GM12878 (cell line): ENCODE data around the gene CCR5. TPM values are rescaled to one million over a fixed set of nuclear protein-coding genes. Genes with fewer than 3 reads are reported as not detected.
"Not testable (repeated sequence)": the region's sequence is repeated elsewhere in the genome, so short reads cannot be mapped to it uniquely, and the experiment has no call there.

Experiments used
- ATAC-seq: fragments of 200-7000 bp; cut with Tn5 transposase; 3 replicates; pipeline ENCODE4 v1.9.1; 2020; ENCODE audit warnings: mild to moderate bottlenecking, moderate library complexity
- BruUV-seq: library from RNA; stranded (reverse); fragments of 400-500 nt; replicated peaks from 2 replicates; lab custom pipeline; 2021; lab: Mats Ljungman, UMichigan
- CTCF ChIA-PET: fragments of 300-600 bp; sonication (Branson Sonifier 250); formaldehyde crosslinking; extraction: SDS; loops from one replicate; lab custom pipeline; 2021; ENCODE audit warnings: inconsistent platforms; lab: Yijun Ruan, JAX
- POLR2A ChIA-PET: fragments of 350-600 bp; formaldehyde crosslinking; extraction: SDS; loops from one replicate; lab custom pipeline; 2021; ENCODE audit warnings: inconsistent platforms; lab: Charles Lee
- RAD21 ChIA-PET: fragments of 300-600 bp; sonication (Branson Sonifier 250); formaldehyde crosslinking; loops from one replicate; lab custom pipeline; 2023; ENCODE audit warnings: antibody characterized with exemption; ENCODE audit not compliant: unreplicated experiment; lab: Charles Lee
- SMC1A ChIA-PET: fragments of 300-600 bp; sonication (Branson Sonifier 250); formaldehyde crosslinking; loops from one replicate; lab custom pipeline; 2023; ENCODE audit not compliant: unreplicated experiment, uncharacterized antibody; lab: Charles Lee
- DNase-seq: peaks from one replicate; pipeline ENCODE4 v3.0.0-alpha.2; 2011; ENCODE audit warnings: low read depth, low spot score
- FAIRE-seq: peaks from 3 replicates; lab custom pipeline; 2011; peaks lifted over from hg19 to GRCh38; lab: Jason Lieb, UNC
- H2AFZ ChIP-seq: 2 replicates; pipeline ENCODE4 v1.6.0; 2011; ENCODE audit warnings: low read depth, low read length, control low read depth; ENCODE audit not compliant: control insufficient read depth
- H3K27ac ChIP-seq: 2 replicates; pipeline ENCODE4 v1.5.1; 2011; ENCODE audit warnings: control low read depth; ENCODE audit not compliant: control insufficient read depth, insufficient read depth
- H3K27me3 ChIP-seq, 2 experiments: replicated peaks in 1 of 2; 2 replicates each; pipeline versions ENCODE4 v1.6.0 to v1.6.1; 2011; ENCODE audit warnings: low read length in 1 of 2; ENCODE audit not compliant: control insufficient read depth in 2 of 2, insufficient read depth in 2 of 2
- H3K36me3 ChIP-seq, 2 experiments: 2 replicates each; pipeline ENCODE4 v1.5.1; 2011; ENCODE audit warnings: low read length in 1 of 2; ENCODE audit not compliant: control insufficient read depth in 2 of 2, insufficient read depth in 2 of 2
- H3K4me1 ChIP-seq: 2 replicates; pipeline ENCODE4 v1.6.1; 2011; ENCODE audit warnings: mild to moderate bottlenecking, low read length, moderate library complexity, mixed read lengths; ENCODE audit not compliant: control insufficient read depth, insufficient read depth
- H3K4me2 ChIP-seq: 2 replicates; pipeline ENCODE4 v1.6.0; 2011; ENCODE audit warnings: control low read depth; ENCODE audit not compliant: control insufficient read depth, insufficient read depth
- H3K4me3 ChIP-seq: fragments of 200-600 bp; sonication (generic); 2 replicates; pipeline ENCODE4 v1.5.1; 2016
- H3K79me2 ChIP-seq: 2 replicates; pipeline ENCODE4 v1.6.0; 2011; ENCODE audit warnings: low read length; ENCODE audit not compliant: control insufficient read depth, insufficient read depth
- H3K9ac ChIP-seq: 2 replicates; pipeline ENCODE4 v1.8.0; 2011; ENCODE audit warnings: low read length, control low read depth, mixed read lengths; ENCODE audit not compliant: control insufficient read depth, insufficient read depth
- H3K9me3 ChIP-seq: replicated peaks from 3 replicates; pipeline ENCODE4 v1.5.1; 2011; ENCODE audit warnings: mild to moderate bottlenecking, low read length; ENCODE audit not compliant: control insufficient read depth, insufficient read depth
- H4K20me1 ChIP-seq: 2 replicates; pipeline ENCODE4 v1.6.0; 2011; ENCODE audit not compliant: control insufficient read depth, insufficient read depth
- CREM ChIP-seq: IDR thresholded peaks from 2 replicates; pipeline ENCODE4 v1.6.1; 2014; ENCODE audit warnings: antibody characterized with exemption, low read depth
- SIN3A ChIP-seq: IDR thresholded peaks from 2 replicates; pipeline ENCODE4 v1.6.1; 2012; ENCODE audit warnings: low read depth, low read length, improper control_type of control experiment
- USF1 ChIP-seq: IDR thresholded peaks from 2 replicates; pipeline ENCODE4 v1.6.1; 2011; ENCODE audit warnings: borderline replicate concordance, low read depth, mild to moderate bottlenecking, moderate library complexity, mixed read lengths, low read length; ENCODE audit not compliant: insufficient read depth; ENCODE audit errors: extremely low read length
- ZNF207 ChIP-seq: fragments of 450-650 bp; IDR thresholded peaks from 2 replicates; pipeline ENCODE4 v1.6.1; 2014; ENCODE audit warnings: antibody characterized with exemption, mild to moderate bottlenecking, borderline replicate concordance
- ZNF592 ChIP-seq: fragments of 450-650 bp; IDR thresholded peaks from 2 replicates; pipeline ENCODE4 v1.6.1; 2017; ENCODE audit warnings: mild to moderate bottlenecking, moderate library complexity
- WGBS: methylation state at CpG from one replicate; pipeline ENCODE4 v1.1.6; 2016; ENCODE audit warnings: low lambda C conversion rate; ENCODE audit not compliant: insufficient replicate concordance, insufficient coverage; ENCODE audit errors: missing lambda C conversion rate; 5-methylcytosine and 5-hydroxymethylcytosine counted together
- in situ Hi-C: fragments of 300-500 bp; cut with MboI; formaldehyde crosslinking; loops from 9 replicates; pipeline ENCODE4 v1.14.3; 2018; ENCODE audit warnings: mixed read lengths
- intact Hi-C: fragments of 100-400 bp; cut with micrococcal nuclease; formaldehyde crosslinking; loops from one replicate; pipeline ENCODE4 v1.14.2; 2022; ENCODE audit not compliant: unreplicated experiment
- polyA plus RNA-seq, 11 experiments: library from polyadenylated mRNA; depleted of rRNA in 4 of 11; unstranded in 6 of 11; stranded (reverse) in 5 of 11; fragments of >200 nt; fragmentation: Nextera tagmentation in 4 of 11; fragmentation: Illumina TruSeq in 1 of 11; extraction: Ambion mirVana in 4 of 11; extraction: Trizol in 1 of 11; gene quantifications; 1 replicate in 1 of 11; 2 replicates in 10 of 11; pipeline versions ENCODE4 v1.2.1 to v1.2.3, GENCODE V29; 2011 to 2016; ENCODE audit warnings: inconsistent platforms in 2 of 11, missing spikeins in 2 of 11, low read depth in 1 of 11
- total RNA-seq, 4 experiments: library from RNA; depleted of rRNA in 3 of 4; stranded (reverse); fragments of >200 nt in 3 of 4; fragmentation: Illumina TruSeq in 1 of 4; extraction: Trizol in 1 of 4; gene quantifications; 2 replicates each; pipeline versions ENCODE4 v1.2.1 to v1.2.3, GENCODE V29; 2013 to 2021

CCR5 gene
- total and polyA plus RNA-seq, 10 of the 15 experiments (the other 5 are each of a cell fraction or from before 2014, with no cell fraction given) = 0.17 to 1.6 (median 0.82) TPM; not detected in 1

GRCh38 chr3:46389306-46389705, 18.6 kb downstream of the CCR5 start:
- H3K79me2 ChIP-seq = no peaks in the 10 kb centered on the region
- no peak for ATAC-seq
- no peak for DNase-seq
- CTCF ChIA-PET = interaction anchor here (1.5 kb wide), 1 partner anchor 61 kb away, joined by 3 read pairs; no protein-coding TSS in a partner anchor
- SMC1A ChIA-PET = interaction anchor here (1.1 kb wide), 1 partner anchor 12 kb away, joined by 3 read pairs; no protein-coding TSS in a partner anchor
- H3K4me3 ChIP-seq = no peak overlapping the region
- intact Hi-C loops = no loop called here
- RAD21 ChIA-PET = no interaction called here
- POLR2A ChIA-PET = interaction anchor here (0.6 kb wide), 1 partner anchor 393 kb away, joined by 5 read pairs; no protein-coding TSS in a partner anchor
- in situ Hi-C loops = no loop called here
- H3K9me3 ChIP-seq = peaks cover 4% of the 10 kb centered on the region; the same call in 2 of the 3 replicates
- BruUV-seq = no TSS peak
- H4K20me1 ChIP-seq = no peaks in the 10 kb centered on the region
- no peak for TF ChIP-seq ZNF592
- TF ChIP-seq USF1 = no peak
- no peak for TF ChIP-seq CREM
- TF ChIP-seq ZNF207 = no peak
- TF ChIP-seq SIN3A = no peak
- no peak overlapping the region for H3K27ac ChIP-seq
- no peak overlapping the region for H3K9ac ChIP-seq
- no peak overlapping the region for H2AFZ ChIP-seq
- H3K4me1 ChIP-seq = peaks cover 9% of the 10 kb centered on the region
- no peaks in the 10 kb centered on the region; a peak in 1 of 4 replicates for H3K27me3 ChIP-seq
- WGBS = 51% methylated on average over 6 of the region's 6 CpGs
- no peak overlapping the region for H3K4me2 ChIP-seq
- no peaks in the 10 kb centered on the region for H3K36me3 ChIP-seq
- no peak for FAIRE-seq

DNA sequence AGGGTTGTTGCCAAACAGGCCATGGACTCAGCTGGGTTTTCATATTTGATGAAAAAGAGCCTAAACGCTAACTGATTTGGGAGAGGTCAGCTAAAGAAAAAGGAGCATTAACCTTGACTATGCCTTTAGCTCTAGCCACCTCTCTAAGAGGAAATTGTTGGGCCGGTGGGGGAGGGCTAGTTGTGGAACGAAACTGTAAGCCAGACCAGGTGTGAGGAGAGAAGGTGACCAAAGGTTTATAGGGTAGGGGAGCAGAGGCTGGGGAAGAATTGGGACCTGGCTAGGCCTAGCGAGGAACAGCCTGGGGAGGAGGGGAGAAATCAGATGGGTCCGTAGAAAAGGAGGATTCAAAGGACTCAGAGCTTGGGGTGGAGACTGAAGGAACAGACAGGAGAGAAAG, 20.8 kb downstream of the CCR5 start:
- H3K27ac ChIP-seq, H3K36me3 ChIP-seq, in situ Hi-C loops, ATAC-seq, BruUV-seq, H2AFZ ChIP-seq, H3K9ac ChIP-seq, FAIRE-seq, H3K27me3 ChIP-seq, H3K9me3 ChIP-seq, H3K79me2 ChIP-seq, RAD21 ChIA-PET, POLR2A ChIA-PET, H3K4me3 ChIP-seq, H3K4me2 ChIP-seq, H4K20me1 ChIP-seq, DNase-seq, intact Hi-C loops: not testable (repeated sequence)
- 73% methylated on average over 3 of the region's 5 CpGs for WGBS
- peaks cover 18% of the 10 kb centered on the region for H3K4me1 ChIP-seq
- ChIA-PET CTCF (interaction anchor here (0.8 kb wide), 1 partner anchor 176 kb away, joined by 3 read pairs; no protein-coding TSS in a partner anchor), SMC1A (interaction anchor here (0.8 kb wide), 1 partner anchor 8 kb away, joined by 3 read pairs; no protein-coding TSS in a partner anchor)
